Left cardiac atrium (tissue), 4 donors: Measurements from ENCODE around the gene FOXN1. TPM values are rescaled to one million over a fixed set of nuclear protein-coding genes. Genes with fewer than 3 reads are reported as not detected.
"Not testable (repeated sequence)": the region's sequence is repeated elsewhere in the genome, so short reads cannot be mapped to it uniquely, and the experiment has no call there.

ENCODE experiments used
- ATAC-seq, 2 donors: fragments of 200-7000 bp; cut with Tn5 transposase; one replicate each; pipeline ENCODE4 v1.9.1; 2020; ENCODE audit warnings: mild to moderate bottlenecking in 2 of 2, moderate library complexity in 2 of 2
- DNase-seq: peaks from one replicate; pipeline ENCODE4 v3.0.0-alpha.2; 2020
- intact Hi-C, 2 donors: fragments of 100-400 bp; cut with DNase I; formaldehyde crosslinking; loops; one replicate each; pipeline versions ENCODE4 v1.14.1 to v1.15.1; 2022 to 2023
- total RNA-seq, 2 donors: library from RNA; stranded (reverse); fragmentation: NEBNext Ultra II Directional; extraction: Animal tissue kit (Norgen Biotek cat#: 25700); gene quantifications; one replicate each; pipeline ENCODE4 v1.2.1, GENCODE V29; 2021
- donor health status: DM: no; HTN: yes; CAD: no.
- donor health status: DM: no; HTN: yes; CAD: no; lungs with severe emphysema.
- donor health status: DM: yes; HTN: yes; CAD: no.
- donor health status: Dilated cardiomyopathy.

The FOXN1 gene
- total RNA-seq, 2 donors from 2014 or later: not detected

- intact Hi-C loops: no loop called here
- ATAC-seq: no peak
- DNase-seq: no peak
Observed at GRCh38 chr17:28519236-28519635, 13.1 kb downstream of the FOXN1 start.

GRCh38 chr17:28520687-28521086 lies 14.5 kb downstream of the FOXN1 start:
- intact Hi-C loops: no loop called here
- no peak for DNase-seq
- ATAC-seq: no peak

- no peak for ATAC-seq
- no peak for DNase-seq
- intact Hi-C loops: no loop called here
Observed at GRCh38 chr17:28521311-28522085, 15.3 kb downstream of the FOXN1 start.

GRCh38 chr17:28522281-28522680 lies 16.1 kb downstream of the FOXN1 start:
- DNase-seq, ATAC-seq, intact Hi-C loops: not testable (repeated sequence)

- no peak for DNase-seq
- no peak for ATAC-seq
- intact Hi-C loops: no loop called here
Observed at GRCh38 chr17:28523186-28523585, 17.0 kb downstream of the FOXN1 start.

GRCh38 chr17:28523876-28524275 lies 17.7 kb downstream of the FOXN1 start:
- ATAC-seq (no peak), DNase-seq (no peak)
- intact Hi-C loops: no loop called here

GRCh38 chr17:28524476-28525424 lies 18.6 kb downstream of the FOXN1 start:
- intact Hi-C loops: no loop called here
- DNase-seq: no peak
- ATAC-seq: no peak

- ATAC-seq: no peak
- intact Hi-C loops: no loop called here
- no peak for DNase-seq
Observed at GRCh38 chr17:28526381-28526780, 20.2 kb downstream of the FOXN1 start.

- ATAC-seq (no peak), DNase-seq (no peak)
- intact Hi-C loops: no loop called here
Observed at GRCh38 chr17:28527181-28527681, 21.1 kb downstream of the FOXN1 start.

- intact Hi-C loops: no loop called here
- ATAC-seq: no peak
- no peak for DNase-seq
Observed at GRCh38 chr17:28527859-28528258, 21.7 kb downstream of the FOXN1 start.

GRCh38 chr17:28528327-28529012 lies 22.3 kb downstream of the FOXN1 start:
- intact Hi-C loops: no loop called here
- ATAC-seq: no peak
- no peak for DNase-seq

- no peak for ATAC-seq
- intact Hi-C loops: no loop called here
- no peak for DNase-seq
Observed at GRCh38 chr17:28529013-28529400, 22.9 kb downstream of the FOXN1 start.

GRCh38 chr17:28530250-28530649 lies 24.1 kb downstream of the FOXN1 start:
- DNase-seq: no peak
- ATAC-seq: no peak
- intact Hi-C loops: no loop called here

GRCh38 chr17:28530926-28531325 lies 24.8 kb downstream of the FOXN1 start:
- intact Hi-C loops: no loop called here
- ATAC-seq: no peak
- DNase-seq: no peak

- DNase-seq (no peak), ATAC-seq (no peak)
- intact Hi-C loops: no loop called here
Observed at GRCh38 chr17:28532050-28532960, 26.2 kb downstream of the FOXN1 start.

- DNase-seq (no peak), ATAC-seq (no peak)
- intact Hi-C loops: no loop called here
Observed at GRCh38 chr17:28533091-28533807, 27.1 kb downstream of the FOXN1 start.

- intact Hi-C loops: no loop called here
Observed at GRCh38 chr17:28534740-28535375, 28.7 kb downstream of the FOXN1 start.

More at GRCh38 chr17:28534740-28535375, 28.7 kb downstream of the FOXN1 start:
- DNase-seq (no peak), ATAC-seq (no peak)
